Endothelial cell of umbilical vein (primary cell): Measurements from ENCODE around the gene TTC3. TPM values are rescaled to one million over a fixed set of nuclear protein-coding genes. Genes with fewer than 3 reads are reported as not detected.

Source experiments
- BruUV-seq: library from RNA; stranded (reverse); fragments of 400-500 nt; replicated peaks from 2 replicates; lab custom pipeline; 2021; lab: Mats Ljungman, UMichigan
- CTCF ChIA-PET: fragments of 300-600, 350-600 bp; sonication (Branson Sonifier 250); formaldehyde crosslinking; loops from one replicate; lab custom pipeline; 2021; ENCODE audit warnings: antibody characterized with exemption, inconsistent platforms; lab: Charles Lee
- POLR2A ChIA-PET: fragments of 300-600, 350-600 bp; sonication (Branson Sonifier 250); formaldehyde crosslinking; loops from one replicate; lab custom pipeline; 2021; ENCODE audit warnings: antibody characterized with exemption, inconsistent platforms; lab: Charles Lee
- DNase-seq: peaks from one replicate; pipeline ENCODE4 v3.0.0-alpha.2; 2011; ENCODE audit warnings: low read depth, low spot score
- FAIRE-seq: peaks from 2 replicates; lab custom pipeline; 2011; peaks lifted over from hg19 to GRCh38; lab: Jason Lieb, UNC
- H2AFZ ChIP-seq: 2 replicates; pipeline ENCODE4 v1.6.0; 2012; ENCODE audit warnings: low read depth, low read length, control low read depth, inconsistent platforms
- H3K27ac ChIP-seq: 2 replicates; pipeline ENCODE4 v1.5.1; 2011; ENCODE audit warnings: low read depth, mild to moderate bottlenecking, control low read depth, low read length, moderate library complexity; ENCODE audit not compliant: insufficient read depth
- H3K27me3 ChIP-seq, 2 experiments: 2 replicates each; pipeline versions ENCODE4 v1.6.0 to v1.6.1; 2011; ENCODE audit warnings: low read length in 2 of 2, mixed read lengths in 1 of 2; ENCODE audit not compliant: control insufficient read depth in 2 of 2, insufficient read depth in 2 of 2
- H3K36me3 ChIP-seq, 2 experiments: 2 replicates in 1 of 2; 3 replicates in 1 of 2; pipeline ENCODE4 v1.5.1; 2011; ENCODE audit warnings: low read length in 2 of 2, mild to moderate bottlenecking in 1 of 2, moderate library complexity in 1 of 2; ENCODE audit not compliant: control insufficient read depth in 2 of 2, insufficient read depth in 2 of 2; ENCODE audit errors: extremely low read depth in 1 of 2
- H3K4me1 ChIP-seq: 3 replicates; pipeline ENCODE4 v1.5.1; 2011; ENCODE audit warnings: mild to moderate bottlenecking, low read length; ENCODE audit not compliant: control insufficient read depth, insufficient read depth; ENCODE audit errors: extremely low read depth
- H3K4me2 ChIP-seq: 2 replicates; pipeline ENCODE4 v1.6.1; 2011; ENCODE audit warnings: low read length, control low read depth, mixed read lengths; ENCODE audit not compliant: insufficient read depth
- H3K4me3 ChIP-seq, 3 experiments: fragments of 200-600 bp in 1 of 3; sonication (generic), shearing (Covaris generic) in 1 of 3; replicated peaks in 1 of 3; 2 replicates each; pipeline ENCODE4 v1.5.1; 2011 to 2016; ENCODE audit warnings: control low read depth in 3 of 3, low read length in 3 of 3, mild to moderate bottlenecking in 2 of 3, inconsistent platforms in 1 of 3, low read depth in 1 of 3, moderate library complexity in 1 of 3; ENCODE audit not compliant: insufficient read depth in 1 of 3
- H3K79me2 ChIP-seq: 2 replicates; pipeline ENCODE4 v1.6.0; 2012; ENCODE audit warnings: low read length, inconsistent platforms; ENCODE audit not compliant: control insufficient read depth, insufficient read depth
- H3K9ac ChIP-seq: replicated peaks from 2 replicates; pipeline ENCODE3; 2011; ENCODE audit warnings: low read length, control low read depth; ENCODE audit not compliant: insufficient read depth; ENCODE audit errors: extremely low read depth
- H3K9me1 ChIP-seq: replicated peaks from 3 replicates; pipeline ENCODE4 v1.6.0; 2011; ENCODE audit warnings: mild to moderate bottlenecking, low read length; ENCODE audit not compliant: control insufficient read depth, insufficient read depth; ENCODE audit errors: extremely low read depth
- H3K9me3 ChIP-seq: replicated peaks from 2 replicates; pipeline ENCODE4 v1.5.1; 2012; ENCODE audit warnings: low read length, inconsistent platforms; ENCODE audit not compliant: control insufficient read depth, insufficient read depth
- H4K20me1 ChIP-seq: replicated peaks from 2 replicates; pipeline ENCODE3; 2011; ENCODE audit warnings: mild to moderate bottlenecking, low read length; ENCODE audit not compliant: control insufficient read depth, insufficient read depth; ENCODE audit errors: extremely low read depth
- CTCF ChIP-seq, 2 donors: IDR thresholded peaks; 1 replicate in 1 of 2; 2 replicates in 1 of 2; pipeline ENCODE4 v1.5.1; 2011; ENCODE audit warnings: low read length in 2 of 2, mild to moderate bottlenecking in 2 of 2, moderate library complexity in 2 of 2, control low read depth in 1 of 2, inconsistent platforms in 1 of 2, low read depth in 1 of 2; ENCODE audit not compliant: insufficient read depth in 1 of 2; ENCODE audit errors: extremely low read depth in 1 of 2
- EZH2 ChIP-seq: IDR thresholded peaks from 2 replicates; pipeline ENCODE4 v1.6.1; 2012; ENCODE audit warnings: borderline replicate concordance, low read depth, mild to moderate bottlenecking, moderate library complexity, low read length, inconsistent platforms; ENCODE audit not compliant: severe bottlenecking
- FOS ChIP-seq: IDR thresholded peaks from 2 replicates; pipeline ENCODE4 v1.6.1; 2011; ENCODE audit warnings: mild to moderate bottlenecking, low read length, moderate library complexity, borderline replicate concordance; ENCODE audit not compliant: insufficient read depth
- GATA2 ChIP-seq: IDR thresholded peaks from 2 replicates; pipeline ENCODE4 v1.7.0; 2011; ENCODE audit warnings: low read depth, mild to moderate bottlenecking, moderate library complexity, mixed read lengths, low read length; ENCODE audit not compliant: insufficient read length, insufficient read depth
- JUN ChIP-seq: IDR thresholded peaks from 2 replicates; pipeline ENCODE4 v1.6.1; 2011; ENCODE audit warnings: borderline replicate concordance, low read depth; ENCODE audit not compliant: insufficient read length, insufficient read depth
- MAX ChIP-seq: IDR thresholded peaks from 2 replicates; pipeline ENCODE4 v1.6.1; 2011; ENCODE audit not compliant: insufficient read depth, insufficient read length
- MYC ChIP-seq: IDR thresholded peaks from one replicate; pipeline ENCODE4 v1.6.1; 2011; ENCODE audit warnings: mild to moderate bottlenecking, low read depth, low read length
- POLR2A ChIP-seq: IDR thresholded peaks from 2 replicates; pipeline ENCODE4 v1.6.1; 2012; ENCODE audit warnings: low read depth, mild to moderate bottlenecking, control low read depth, low read length
- POLR2AphosphoS5 ChIP-seq: IDR thresholded peaks from 2 replicates; pipeline ENCODE4 v1.6.1; 2012; ENCODE audit warnings: low read depth, mild to moderate bottlenecking, control low read depth, low read length, moderate library complexity; ENCODE audit not compliant: insufficient read depth
- dilution Hi-C: fragments of 300-500 bp; cut with MboI; formaldehyde crosslinking; loops from one replicate; pipeline ENCODE4 v1.15.0; 2019; ENCODE audit warnings: low sequenced_read_pairs; ENCODE audit not compliant: extremely low pct_ligation_motif_present
- intact Hi-C: fragments of 100-400 bp; cut with micrococcal nuclease; formaldehyde crosslinking; loops from one replicate; pipeline ENCODE4 v1.10.0; 2022
- polyA plus RNA-seq, 4 experiments: library from polyadenylated mRNA; depleted of rRNA in 3 of 4; stranded (reverse) in 3 of 4; unstranded in 1 of 4; fragments of >200 nt; gene quantifications; 2 replicates each; pipeline versions ENCODE4 v1.2.1 to v1.2.3, GENCODE V29; 2011 to 2012; ENCODE audit warnings: missing spikeins in 1 of 4
- total RNA-seq: library from RNA; stranded (reverse); gene quantifications from 2 replicates; pipeline ENCODE4 v1.2.3, GENCODE V29; 2021

Gene TTC3
- total and polyA plus RNA-seq, 2 donors (not counting 3 experiments of a cell fraction or from before 2014, with no cell fraction given): 26.2 to 113 TPM

GRCh38 chr21:37228003-37228400, 154.9 kb downstream of the TTC3 start:
- no peaks in the 10 kb centered on the region for H3K9me1 ChIP-seq
- H4K20me1 ChIP-seq: no peaks in the 10 kb centered on the region
- no TSS peak for BruUV-seq
- H3K4me1 ChIP-seq: no peaks in the 10 kb centered on the region
- H3K4me3 ChIP-seq: no peak overlapping the region
- intact Hi-C loops: loop anchor here (10.0 kb wide), 1 partner anchor 783 kb away; no protein-coding TSS in a partner anchor
- no peak overlapping the region for H3K27ac ChIP-seq
- no peaks in the 10 kb centered on the region for H3K79me2 ChIP-seq
- no peak for TF ChIP-seq FOS
- no peak for TF ChIP-seq POLR2AphosphoS5
- TF ChIP-seq JUN: no peak
- TF ChIP-seq EZH2: no peak
- no peak for TF ChIP-seq POLR2A
- TF ChIP-seq MYC: no peak
- no peak for TF ChIP-seq MAX
- TF ChIP-seq GATA2: no peak
- TF ChIP-seq CTCF (IDR thresholded peaks at IDR 0.05; ENCODE audit: extremely low read depth in 1 of 2, insufficient read depth in 1 of 2, low read depth in 1 of 2, low read length in 2 of 2): no peak
- no peak overlapping the region for H2AFZ ChIP-seq
- H3K9ac ChIP-seq: no peak overlapping the region
- ChIA-PET POLR2A (no interaction called here), CTCF (no interaction called here)
- DNase-seq: no peak
- no peak for FAIRE-seq
- dilution Hi-C loops: no loop called here
- no peaks in the 10 kb centered on the region for H3K27me3 ChIP-seq
- peaks cover 12 to 44% of the 10 kb centered on the region in 2 experiments for H3K36me3 ChIP-seq
- H3K4me2 ChIP-seq: no peak overlapping the region
- no peaks in the 10 kb centered on the region for H3K9me3 ChIP-seq
